ENCODE measurements around the gene C10orf90.
A peak's percentile ranks its signal among the peaks of the same experiment; 100 is the strongest.

C10orf90 gene

DNA sequence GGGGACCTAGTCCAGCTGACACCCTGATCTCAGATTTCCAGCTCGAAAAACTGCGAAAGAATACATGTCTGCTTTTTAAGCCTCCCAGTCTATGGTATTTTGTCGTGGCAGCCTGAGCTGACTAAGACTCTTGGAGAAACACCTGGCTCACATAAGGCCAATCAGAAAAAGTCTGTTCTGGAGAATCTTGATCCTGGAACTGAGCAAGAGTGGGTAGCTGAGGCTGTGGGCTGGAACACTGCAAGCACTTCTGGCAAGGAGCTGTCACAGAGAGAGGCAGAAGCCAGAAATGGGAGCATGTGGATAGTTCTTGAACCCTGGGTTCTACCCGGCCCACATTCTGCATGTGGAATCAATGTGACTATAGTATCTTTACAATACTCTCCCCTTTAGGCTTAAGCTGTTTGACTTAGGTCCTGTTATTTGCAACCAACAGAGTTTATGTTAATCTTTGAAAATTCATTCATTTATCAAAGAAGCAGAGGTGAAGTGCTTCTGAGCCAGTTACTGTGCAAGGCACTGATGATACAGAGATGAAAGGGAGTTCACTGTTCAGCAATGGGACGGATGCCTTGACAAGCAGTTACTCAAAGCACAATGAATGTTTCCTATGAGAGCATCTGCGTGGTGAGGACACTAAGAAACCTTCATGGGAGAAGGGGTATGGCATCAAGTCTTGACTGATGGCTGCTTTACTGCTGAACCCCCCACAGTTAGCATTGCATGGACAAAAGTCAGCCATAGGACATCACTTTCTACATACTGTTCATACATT lies 4.4 kb upstream of the C10orf90 start:
- DNase-seq, result no peak

DNA sequence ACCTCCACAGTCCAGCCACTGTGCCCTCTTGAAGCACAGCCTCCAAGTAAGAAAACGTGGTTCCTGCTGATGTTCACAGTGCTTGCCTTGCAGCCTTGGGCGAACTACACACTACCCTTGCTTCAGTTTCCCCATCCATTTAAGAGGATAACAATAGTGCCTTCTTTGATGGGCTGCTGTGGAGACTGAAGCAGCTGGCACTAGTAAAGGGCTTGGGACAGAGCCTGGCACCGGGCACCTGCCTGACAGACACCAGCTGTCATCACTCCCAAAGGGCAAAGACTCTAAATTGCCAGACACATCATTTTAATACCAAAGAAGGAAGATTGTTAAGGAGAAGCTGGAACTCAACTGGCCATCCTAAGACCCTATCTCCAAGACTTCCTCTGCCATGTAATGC lies 3.1 kb upstream of the C10orf90 start:
- no peak for DNase-seq

- no peak for DNase-seq
These were observed 996 bp upstream of the C10orf90 start for GRCh38 chr10:126671402-126671975.

- DNase-seq, result no peak
These were observed 385 bp upstream of the C10orf90 start for GRCh38 chr10:126670895-126671261.

DNA sequence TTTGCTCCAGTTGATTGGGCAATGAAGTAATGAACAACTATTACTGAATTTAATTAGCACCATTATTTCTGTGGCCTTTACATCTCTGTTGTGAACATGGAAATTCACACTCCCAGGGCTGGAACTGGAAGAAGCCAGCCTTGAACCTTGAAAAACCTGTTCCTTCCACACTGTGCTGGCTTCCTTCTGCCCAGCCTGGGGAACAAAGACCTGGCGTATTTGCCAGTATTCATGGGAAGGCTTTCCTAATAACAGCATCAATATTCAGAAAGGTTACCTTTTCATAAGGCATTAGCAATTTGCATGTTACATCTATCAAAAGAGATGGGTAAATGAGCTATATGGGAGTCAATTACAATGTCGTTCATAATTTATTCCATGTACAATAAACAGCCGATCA lies 1.3 kb downstream of the C10orf90 start:
- no peak for DNase-seq

DNA sequence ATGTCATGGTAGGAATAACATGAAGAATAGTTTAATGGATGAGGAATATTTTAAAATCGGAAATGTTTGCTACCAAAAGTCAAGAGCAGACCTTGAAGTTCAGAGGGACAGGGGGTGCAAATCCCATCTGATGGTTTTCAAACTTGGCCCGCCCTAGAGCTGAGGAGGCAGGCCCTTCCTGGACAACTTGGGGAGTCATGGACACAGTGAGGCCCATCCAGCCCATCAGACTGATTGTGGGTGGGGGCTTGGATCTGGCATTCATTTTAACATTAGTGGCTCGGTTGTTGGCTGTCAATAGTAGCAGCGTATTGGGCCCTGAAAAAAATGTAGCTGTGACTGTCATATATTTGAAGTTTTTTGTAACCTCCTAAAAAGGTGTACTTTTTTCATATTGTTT lies 2.0 kb downstream of the C10orf90 start:
- DNase-seq, result no peak

GRCh38 chr10:126667568-126667967 lies 2.9 kb downstream of the C10orf90 start:
- DNase-seq, result no peak

- DNase-seq, result no peak
These were observed 5.3 kb downstream of the C10orf90 start for GRCh38 chr10:126665207-126665606.

DNA sequence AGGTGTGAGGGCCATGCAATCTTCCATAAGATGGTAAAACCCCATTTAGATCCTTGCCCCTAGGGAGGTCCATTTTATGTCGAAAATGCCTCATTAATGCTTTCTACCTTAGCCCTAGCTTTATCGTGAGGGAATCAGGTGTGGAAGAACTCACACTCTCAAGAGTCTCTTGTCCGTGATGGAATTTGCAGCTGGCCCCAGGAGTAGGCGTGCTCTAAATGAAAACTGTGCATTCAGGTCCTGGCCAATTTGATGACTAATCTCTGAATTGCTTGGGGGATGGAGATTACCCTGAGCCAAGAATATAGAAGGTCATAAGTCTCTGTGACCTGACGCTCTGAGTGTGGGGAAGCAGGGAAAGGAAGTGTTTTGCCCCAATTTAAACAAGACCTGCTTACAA lies 6.6 kb downstream of the C10orf90 start:
- DNase-seq, result peak; percentile 48

DNA sequence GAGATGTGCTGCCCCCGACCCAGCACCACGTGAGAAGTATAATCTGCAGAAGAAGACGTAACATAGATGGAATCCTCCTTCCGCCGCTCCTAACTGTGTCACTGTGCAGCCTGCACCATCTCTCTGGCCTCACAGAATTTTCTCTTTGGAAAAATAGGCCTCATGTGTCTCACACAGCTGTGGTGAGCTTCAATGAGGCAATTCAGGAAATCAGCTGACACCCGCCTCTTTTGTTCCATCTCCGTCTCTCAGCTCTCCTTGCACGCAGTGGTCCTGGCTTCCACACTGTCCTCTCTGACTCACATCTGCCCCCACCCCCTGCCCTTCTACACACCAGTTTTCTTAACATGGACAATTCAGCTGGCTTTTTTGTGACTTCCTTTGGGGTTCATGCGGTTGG lies 7.2 kb downstream of the C10orf90 start:
- DNase-seq, result peak; percentile 85

- no peak for DNase-seq
These were observed 8.5 kb downstream of the C10orf90 start for GRCh38 chr10:126661841-126662515.

DNA sequence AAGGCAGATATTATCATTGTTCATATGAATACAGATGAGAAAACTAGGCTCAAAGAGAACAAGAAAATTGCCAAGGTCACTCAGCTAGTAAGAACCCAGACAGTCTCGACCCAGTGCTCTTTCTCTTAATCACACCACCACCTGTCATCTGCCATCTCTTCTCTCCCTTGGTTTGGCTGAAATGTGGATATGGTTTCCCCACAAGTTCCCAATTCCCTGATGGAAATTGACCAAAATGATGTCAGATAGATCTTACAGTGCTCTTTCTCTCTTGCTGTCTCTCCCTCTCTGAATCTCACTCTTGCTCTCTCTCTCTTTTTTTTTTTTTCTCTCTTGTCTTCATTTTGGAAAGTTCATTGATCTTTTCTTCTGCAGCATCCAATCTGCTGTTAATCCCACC lies 9.1 kb downstream of the C10orf90 start:
- no peak for DNase-seq

GRCh38 chr10:126659750-126660149 lies 10.7 kb downstream of the C10orf90 start:
- DNase-seq, result no peak

GRCh38 chr10:126658928-126659327 lies 11.6 kb downstream of the C10orf90 start:
- no peak for DNase-seq

DNA sequence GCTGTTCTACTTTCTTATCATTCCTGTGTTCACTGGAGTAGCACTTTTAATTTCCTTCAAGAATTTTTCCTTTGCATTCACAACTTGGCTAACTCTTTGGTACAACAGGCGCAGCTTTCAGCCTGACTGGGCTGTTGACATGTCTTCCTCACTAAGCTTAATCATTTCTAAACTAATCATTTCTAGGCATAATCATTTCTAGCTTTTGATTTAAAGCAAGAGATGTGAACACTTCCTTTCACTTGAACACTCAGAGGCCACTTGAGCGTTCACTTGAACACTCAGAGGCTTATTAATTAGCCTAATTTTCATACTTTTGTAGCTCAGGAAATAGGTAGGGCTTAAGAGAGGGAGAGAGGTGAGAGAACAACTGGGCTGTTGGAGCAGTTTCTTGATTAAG lies 15.9 kb downstream of the C10orf90 start:
- DNase-seq, result no peak

DNA sequence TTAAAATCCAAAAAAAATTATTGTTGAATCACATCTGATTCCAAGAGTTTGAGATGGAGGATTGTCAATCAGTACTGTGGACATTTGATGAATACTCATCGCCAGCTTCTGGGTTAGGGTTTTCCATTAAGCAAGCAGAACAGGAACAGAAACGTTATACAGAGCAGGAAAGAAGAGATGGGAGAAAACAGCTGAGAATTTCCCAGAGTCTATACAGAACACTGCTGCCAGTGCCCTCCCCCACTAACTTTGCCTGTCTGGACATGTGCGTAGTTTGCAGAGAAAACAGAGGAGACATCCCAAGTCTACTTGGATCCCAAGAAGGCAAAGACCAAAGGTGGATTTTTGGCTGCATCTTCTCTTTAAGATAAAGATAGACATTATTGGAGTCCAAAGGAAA lies 19.0 kb downstream of the C10orf90 start:
- no peak for DNase-seq

- DNase-seq, result no peak
These were observed 20.3 kb downstream of the C10orf90 start for GRCh38 chr10:126650161-126650560.

- no peak for DNase-seq
These were observed 23.4 kb downstream of the C10orf90 start for GRCh38 chr10:126647116-126647515.

- DNase-seq, result no peak
These were observed 24.4 kb downstream of the C10orf90 start for GRCh38 chr10:126646110-126646509.

DNA sequence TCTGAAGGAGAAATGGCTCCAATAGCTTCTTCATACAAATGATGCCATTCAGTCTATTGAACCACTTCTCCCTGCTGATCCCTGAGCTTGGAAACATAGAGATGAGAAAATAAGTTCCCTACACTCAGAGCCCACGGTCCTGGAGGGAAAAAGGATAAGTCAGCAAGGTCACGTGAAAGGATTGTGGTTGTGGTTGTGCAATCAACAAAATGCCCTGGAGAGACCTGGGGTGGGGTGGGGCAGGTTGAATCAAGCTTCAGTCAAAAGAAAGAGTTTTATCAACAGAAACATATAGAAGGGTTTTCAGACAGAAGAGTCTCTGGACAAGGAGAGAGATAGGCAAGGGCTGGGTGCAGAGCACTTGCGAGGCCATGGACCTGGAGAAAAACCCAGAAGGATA lies 30.1 kb downstream of the C10orf90 start:
- no peak for DNase-seq

- DNase-seq, result no peak
These were observed 31.4 kb downstream of the C10orf90 start for GRCh38 chr10:126639084-126639483.

DNA sequence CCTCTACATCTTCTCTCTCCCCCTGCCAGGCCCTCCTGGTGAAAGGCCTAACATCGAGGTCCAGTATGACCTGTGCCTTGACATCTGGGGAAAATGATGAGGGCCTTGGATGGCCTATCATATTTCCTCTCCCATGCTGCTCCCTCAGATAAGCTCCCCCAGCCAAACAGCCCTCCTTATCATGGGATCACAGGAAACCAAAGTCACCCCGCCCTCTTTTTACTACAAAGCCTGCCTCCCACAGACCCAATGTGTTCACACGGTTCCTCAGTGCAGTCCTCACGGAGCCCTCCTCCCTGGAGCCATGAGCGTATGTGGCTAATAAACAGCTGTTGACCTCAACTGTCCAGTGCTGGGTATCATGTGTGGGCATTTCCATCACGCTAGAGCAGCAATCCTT lies 32.0 kb downstream of the C10orf90 start:
- no peak for DNase-seq

DNA sequence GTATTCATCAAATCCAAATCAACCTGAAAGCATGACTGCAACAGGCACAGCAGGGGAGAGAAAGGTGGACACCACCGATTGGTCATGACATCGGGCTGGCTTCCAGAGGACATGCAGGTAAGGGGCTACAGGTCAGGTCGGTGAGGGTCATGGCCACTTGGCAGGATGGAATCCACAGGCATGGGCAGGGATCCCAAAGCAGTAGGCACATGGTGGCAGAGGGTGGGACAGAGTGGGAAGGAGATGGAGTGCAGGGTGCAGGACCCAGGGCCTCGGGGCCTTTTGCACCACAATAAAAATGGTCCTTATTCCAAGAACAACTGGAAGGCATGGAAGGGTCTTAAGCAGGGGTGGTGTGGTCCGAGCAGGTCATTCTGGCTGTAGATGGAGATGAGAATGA lies 33.0 kb downstream of the C10orf90 start:
- no peak for DNase-seq

GRCh38 chr10:126634911-126635310 lies 35.6 kb downstream of the C10orf90 start:
- DNase-seq, result no peak
